HG03354 (cell line): ENCODE data around the gene PRF1.

ENCODE experiments used
- ATAC-seq: cut with Tn5 transposase; IDR thresholded peaks from one replicate; pipeline ENCODE4 v1.9.1; 2021; ENCODE audit warnings: mild to moderate bottlenecking; ENCODE audit not compliant: unreplicated experiment, poor library complexity, severe bottlenecking

The PRF1 gene

DNA sequence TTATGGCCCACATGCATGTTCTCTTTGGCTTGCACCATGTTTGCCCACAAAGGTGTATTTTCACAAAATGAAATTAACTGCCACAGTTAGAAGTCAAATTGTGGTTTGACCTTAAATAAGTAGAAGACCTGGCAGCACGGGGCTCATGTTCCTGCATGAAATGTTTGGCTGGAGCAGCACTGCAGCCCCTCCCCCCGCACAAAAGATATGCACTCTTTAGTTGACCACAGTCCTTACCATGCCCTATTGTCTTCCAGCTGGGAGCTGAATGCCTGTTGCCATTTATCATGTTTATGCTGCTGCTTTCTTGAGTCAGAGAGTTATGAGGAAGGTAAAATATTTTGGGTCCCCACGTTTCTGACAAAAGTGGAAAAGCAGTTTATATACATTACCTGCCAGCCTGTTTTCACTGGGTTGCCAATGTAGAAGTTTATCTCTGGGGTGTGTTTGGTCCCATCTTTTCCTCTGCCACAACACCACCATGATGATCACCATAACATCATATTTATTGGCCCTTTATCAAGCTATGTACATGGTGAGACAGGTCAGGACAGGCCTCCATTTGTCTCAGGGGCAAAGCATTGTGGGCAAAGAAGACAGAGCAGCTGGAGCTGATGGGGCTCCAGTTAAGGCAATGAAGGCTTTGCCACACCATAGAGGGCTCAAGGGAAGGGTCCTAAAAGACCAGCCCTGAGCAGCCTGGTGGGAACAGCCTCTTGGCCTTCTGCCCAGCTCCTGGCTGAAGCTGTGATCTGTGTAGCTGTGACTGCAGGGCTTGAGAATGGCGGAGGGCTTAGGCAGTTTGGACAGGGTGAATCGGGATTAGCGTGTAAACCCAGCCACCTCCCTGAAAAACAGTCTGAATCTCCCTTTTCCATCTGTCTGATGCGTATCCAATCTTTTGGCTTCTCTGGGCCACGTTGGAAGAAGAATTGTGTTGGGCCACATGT lies 5.4 kb downstream of the PRF1 start:
- ATAC-seq: no peak

DNA sequence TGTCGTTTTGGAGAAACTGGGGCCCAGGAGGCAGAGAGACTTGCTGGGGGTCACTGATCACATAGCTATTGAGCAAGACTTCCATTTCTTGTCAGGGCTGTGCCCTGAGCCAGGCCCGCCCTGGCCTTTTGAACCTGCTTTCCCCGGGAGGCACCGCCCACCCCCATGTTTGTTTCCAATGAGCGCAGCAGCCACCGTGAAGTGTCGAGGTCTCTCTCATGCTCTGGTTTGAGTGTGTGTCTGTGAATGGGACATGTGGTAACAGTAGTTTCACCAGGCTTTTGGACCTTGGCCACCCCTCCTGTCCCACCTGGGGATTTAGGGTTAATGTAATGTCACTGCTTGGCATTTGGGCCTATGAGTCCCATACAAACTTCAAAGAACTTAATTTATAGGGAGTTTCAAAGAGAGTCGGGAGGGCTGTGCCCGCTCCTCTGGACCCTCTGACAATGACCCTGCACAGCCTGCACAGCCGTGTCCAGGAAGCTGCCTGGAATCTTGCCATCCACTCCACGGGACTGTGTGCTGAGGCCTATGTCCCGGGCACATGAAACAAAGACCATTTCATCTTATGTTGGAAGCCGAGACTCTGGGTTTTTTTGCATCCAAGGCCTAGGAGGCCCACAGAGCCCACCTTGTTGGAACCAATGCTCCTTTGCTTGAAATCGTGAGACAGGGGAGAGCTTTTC lies 6.3 kb downstream of the PRF1 start:
- ATAC-seq: no peak

DNA sequence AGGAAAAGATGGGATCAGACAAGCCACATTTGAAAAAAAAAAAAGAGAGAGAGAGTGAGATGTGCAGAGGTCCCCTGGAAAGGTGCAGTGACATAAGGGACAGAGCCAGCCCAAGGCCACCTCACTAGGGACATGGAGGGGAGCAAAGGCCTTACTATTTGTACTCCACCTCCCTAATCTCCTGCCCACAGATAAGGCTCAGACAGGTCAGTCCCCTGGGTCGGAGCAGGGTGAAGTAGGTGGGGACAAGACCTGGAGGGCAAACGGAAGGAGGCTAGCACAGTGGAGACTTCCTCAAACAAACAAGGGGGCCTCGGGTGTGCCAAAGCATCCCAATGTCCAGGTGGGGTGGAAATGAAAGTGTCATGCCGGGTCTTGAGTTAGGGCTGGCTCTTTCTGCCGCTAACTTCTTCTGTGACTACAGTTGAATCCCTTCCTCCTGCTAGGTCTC lies 7.0 kb downstream of the PRF1 start:
- no peak for ATAC-seq

DNA sequence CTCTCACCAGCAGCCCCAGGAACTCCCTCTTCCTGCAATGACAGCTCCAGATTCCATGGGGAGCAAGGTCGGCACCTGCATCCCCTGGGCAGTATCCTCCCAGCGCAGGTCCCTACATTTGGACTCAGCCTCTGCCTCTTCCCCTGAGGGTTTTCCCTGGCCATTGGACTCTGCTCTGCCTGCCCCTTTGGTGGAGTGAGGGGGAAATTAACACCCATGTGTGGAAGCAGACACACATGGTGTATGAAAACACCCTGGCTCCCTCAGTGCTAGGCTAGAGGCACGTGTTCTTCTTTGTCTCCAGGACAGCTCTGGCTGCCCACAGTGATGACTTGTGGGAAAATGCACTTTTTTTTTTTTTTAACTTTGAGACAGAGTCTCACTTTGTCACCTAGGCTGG lies 8.4 kb downstream of the PRF1 start:
- no peak for ATAC-seq

DNA sequence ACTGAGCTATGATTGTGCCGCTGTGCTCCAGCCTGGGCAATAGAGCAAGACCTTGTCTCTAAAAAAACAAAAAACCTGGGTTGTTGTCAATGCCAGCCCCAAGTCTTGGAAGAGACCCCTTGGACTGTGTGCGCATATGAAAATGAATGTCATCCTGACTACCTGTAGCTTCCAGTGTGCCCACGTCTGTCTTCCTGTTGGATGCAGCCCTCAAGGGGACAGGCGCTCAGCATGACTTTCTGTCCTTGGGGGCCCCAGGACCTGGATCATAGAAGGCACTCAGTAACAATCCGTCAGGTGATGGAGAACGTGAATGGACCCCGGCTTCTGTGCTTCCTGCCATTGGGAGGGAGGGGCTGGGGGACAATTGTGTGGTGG lies 9.0 kb downstream of the PRF1 start:
- no peak for ATAC-seq

DNA sequence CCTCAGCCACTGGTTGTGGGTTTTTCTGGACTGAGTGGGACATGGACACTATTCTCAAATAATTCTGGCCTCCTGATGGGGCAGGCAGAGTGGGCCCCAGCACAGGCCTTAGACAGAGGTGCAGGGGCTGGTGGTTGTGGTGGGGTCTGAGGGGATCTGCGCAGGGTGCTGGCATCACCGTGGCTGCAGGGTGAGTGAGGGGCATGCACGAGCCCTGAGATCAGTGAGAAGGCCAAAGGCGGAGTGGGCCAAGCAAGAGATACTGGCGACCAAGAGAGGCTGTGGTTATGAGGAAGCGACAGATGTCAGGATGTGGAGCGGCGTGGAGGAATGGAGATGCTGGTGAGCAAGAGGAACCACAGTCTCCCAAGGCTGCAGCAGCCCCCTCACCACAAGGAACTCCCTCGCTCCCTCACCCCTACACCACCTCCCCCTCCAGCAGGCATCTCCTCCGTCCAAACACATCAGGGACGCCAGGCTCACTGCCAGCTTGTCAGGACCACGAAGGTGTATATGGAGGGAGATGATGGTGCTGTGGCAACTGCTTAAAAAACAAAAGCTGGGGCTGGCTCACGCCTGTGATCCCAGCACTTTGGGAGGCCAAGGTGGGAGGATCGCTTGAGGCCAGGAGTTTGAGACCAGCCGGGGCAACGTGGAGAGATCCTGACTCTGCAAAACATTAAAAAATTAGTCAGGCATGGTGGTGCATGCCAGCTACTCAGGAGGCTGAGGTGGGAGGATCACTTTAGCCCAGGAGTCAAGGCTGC lies 9.6 kb downstream of the PRF1 start:
- ATAC-seq: no peak

DNA sequence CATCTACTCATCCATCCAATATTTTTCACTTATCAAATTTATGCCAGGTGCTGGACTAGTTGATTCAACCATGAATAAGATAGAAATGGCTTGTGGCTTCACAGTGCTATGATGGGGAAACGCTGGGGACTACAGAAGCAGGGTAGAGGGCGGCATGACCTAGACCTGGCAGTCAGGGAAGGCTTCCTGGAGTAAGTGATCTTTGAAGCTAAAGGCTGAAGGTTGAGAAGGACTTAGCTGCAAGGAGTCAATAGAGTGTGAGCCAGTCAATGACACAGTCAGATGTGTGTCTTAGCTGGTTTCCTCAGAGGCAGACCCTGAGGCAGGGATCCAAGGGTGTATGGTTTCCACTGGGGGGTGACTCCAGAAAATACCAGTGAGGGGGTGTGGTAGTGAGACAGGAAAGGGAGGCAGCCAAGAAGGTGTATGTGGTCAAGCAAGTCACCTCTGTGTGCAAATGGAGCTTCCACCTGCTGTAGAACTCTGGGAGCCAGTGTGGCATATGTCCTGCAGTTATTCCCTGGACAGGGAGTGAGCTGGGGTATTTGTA lies 10.3 kb downstream of the PRF1 start:
- no peak for ATAC-seq

DNA sequence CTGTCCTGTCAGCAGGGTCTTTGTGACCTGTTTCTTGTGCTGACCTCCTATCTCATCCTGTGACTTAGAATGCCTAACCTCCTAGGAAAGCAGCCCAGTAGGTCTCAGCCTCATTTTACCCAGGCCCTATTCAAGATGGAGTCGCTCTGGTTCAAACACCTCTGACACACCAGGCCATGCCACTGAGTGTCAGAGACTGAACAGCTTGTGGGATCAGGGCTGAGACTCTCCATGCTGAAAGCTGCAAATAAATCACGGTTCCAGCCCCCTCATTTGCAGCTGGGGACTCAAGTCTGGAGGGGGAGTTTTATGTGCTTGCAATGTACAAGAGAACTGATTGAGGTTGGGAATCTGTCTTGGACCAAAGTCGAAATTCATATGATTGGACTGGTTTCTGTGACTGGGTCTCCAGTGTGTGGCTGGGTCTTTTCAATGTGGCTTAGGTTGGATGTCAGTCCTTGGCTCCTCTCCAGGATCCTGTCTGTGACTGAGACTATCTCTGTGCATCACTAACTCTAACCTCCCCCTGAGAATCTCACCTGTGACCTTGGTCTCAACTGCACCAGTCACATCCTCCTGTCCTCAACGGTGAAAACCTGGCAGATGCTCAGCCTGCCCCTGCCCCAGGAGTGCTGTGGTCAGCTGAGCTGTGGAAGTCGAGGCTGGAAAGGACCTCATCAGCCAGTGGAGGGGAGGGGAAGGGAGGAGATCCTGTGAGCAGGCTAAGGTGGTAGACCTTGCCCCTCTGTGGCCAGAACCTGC lies 11.7 kb downstream of the PRF1 start:
- no peak for ATAC-seq

DNA sequence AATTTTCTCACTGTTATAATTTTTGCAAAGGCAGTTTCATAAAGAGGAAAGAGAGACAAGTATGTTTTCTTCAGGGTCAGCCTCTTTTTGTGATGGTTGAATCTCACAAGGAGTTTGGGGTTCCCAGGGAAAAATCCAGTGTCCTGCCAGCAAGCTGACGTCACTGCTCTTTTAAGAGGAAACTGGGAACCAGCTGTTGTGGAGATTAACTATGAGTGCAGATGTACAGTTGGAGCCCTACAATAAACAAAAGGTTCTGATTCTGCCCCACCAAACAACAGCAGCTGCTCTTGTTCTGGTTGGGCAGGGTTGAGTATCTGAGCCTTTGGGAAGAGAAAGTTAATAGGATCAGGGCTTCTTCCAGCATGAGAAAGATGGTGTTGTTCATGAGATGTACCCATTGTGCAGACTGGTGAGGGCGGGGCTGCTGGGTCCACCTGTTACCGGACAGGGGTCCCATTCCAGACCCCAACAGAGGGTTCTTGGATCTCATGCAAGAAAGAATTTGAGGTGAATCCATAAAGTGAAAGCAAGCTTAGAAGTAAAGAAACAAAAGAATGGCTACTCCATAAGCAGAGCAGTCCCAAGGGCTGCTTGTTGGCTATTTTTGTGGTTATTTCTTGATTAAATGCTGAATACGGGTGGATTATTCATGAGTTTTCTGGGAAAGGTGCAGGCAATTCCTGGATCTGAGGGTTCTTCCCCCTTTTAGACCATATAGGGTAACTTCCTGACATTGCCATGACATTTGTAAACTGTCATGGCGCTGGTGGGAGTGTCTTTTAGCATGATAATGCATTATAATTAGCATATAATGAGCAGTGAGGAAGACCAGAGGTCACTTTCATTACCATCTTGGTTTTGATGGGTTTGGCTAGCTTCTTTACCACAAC lies 12.5 kb downstream of the PRF1 start:
- no peak for ATAC-seq

DNA sequence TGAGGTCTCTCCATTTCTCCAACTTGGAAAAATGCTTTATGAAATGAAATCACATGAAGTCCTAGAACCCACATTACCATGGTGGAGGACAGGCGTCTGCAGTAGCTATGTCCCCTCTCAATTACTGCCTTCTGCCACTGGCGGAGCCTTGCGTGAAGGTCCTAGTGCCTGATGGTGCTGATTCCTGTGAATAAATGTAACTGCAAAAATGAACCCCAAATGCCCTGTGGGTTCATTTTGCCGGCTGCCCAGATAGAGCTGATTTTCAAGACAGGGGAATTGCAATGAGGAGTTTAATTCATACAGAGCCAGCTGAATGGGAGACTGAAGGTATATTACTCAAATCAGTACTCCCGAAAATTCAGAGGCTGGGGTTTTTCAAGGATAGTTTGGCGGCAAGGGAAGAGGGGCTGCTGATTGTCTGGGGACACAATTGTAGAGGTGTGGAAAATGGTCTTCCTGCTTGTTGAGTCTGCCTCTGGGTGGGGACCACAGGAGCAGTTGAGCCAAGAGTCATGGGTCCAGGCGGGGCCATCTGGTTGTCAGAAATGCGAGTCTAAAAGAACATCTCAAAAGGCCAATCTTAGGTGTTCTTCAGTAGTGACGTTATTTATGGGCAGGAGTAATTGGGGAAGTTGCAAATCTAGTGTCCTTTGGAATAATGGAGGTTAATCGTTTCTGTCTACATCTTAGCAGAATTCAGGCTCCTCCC lies 13.5 kb downstream of the PRF1 start:
- ATAC-seq: no peak

DNA sequence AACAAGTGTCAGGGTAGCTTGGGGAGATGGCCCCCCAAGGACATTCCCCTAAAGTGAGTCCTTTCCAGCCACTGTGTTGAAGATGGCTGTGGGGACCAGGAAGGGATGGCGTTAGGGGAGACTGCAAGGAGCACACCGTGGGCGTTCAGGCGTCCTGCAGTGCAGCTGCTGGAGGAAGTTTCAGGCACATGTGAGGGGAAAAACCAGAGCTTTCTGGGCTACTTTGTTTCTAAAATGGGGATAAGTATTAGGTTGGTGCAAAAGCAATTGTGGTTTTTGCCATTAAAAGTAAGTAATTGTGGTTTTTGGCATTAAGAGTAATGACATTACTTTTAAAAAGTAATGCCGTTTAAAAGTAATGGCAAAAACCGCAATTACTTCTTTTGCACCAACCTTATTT lies 14.3 kb downstream of the PRF1 start:
- ATAC-seq: no peak

DNA sequence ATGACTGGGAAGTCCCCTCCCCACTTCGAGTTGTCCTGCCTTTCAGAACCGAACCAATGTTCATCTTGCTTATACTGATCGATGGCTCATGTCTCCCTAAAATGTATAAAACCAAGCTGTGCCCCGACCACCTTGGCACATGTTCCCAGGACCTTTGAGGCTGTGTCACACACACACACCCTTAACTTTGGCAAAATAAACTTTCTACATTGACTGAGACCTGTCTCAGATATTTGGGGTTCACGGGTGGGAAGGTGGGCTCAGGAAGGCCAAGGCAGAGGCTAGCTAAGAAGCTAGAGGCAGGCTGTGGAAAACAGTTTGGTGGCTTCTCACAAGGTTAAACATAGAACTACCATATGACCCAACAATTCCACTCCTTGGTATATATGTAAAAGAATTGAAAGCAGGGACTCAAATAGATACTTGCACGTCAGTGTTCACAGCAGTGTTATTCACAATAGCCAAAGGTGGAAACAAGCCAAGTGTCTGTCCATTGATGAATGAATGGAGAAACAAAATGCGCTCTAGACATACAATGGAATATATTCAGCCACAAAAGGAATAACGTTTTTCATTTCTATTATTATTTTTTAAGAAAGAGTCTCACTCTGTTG lies 15.4 kb downstream of the PRF1 start:
- no peak for ATAC-seq

DNA sequence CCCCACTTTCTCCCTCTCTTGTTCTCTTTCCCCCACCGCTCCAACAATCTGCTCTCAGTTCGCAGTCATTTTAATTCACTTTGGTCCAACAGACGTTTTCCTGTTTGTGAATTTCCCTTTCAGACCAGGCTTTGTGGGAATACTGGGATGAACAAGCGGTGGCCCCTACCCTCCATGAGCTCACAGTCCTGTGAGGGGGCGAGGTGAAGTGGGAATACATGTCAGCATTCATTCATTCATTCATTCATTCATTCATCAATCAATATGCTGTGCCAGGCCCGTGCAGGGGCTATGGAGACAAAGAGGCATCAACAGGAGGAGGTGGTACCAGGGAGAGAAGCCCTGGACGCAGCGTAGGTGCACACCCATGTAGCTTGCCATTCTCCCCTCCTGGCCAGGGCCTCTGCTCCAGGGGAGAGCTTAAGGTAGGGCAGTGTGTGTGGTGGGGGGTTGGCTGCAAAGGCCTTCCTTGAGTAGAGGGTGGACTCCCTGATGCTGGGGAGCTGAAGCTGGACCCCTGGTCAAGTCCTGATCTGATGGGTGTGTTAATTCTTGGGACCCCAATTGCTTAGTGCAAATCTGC lies 16.1 kb downstream of the PRF1 start:
- ATAC-seq: no peak

DNA sequence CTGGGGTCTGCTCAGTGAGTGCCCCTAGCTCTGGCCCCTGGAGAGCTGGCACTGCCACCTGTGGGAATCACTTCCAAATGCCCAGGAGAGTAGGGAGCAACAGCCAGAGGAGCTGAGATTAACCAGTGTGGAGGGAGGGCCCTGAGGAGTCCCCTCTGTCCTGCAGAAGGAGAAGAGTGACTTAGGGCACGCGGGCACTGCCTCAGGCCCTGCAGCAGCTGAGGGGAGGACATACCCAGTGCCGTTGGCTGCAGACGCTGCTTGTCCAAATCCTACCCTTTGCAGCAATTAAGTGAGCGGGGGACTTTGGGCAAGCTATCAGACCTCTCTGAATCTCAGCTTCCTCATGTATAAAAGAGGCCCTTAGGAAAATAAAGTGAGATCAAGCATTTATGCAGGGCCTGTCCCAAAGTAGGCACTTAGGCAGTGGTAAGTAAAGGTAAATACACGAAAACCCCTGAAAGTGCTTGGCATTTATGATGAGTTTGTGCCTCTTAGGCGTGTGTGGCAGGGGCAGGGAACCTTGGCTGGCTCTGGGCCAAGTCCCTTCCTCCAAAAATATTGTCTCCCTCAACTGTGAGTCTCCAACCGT lies 16.9 kb downstream of the PRF1 start:
- no peak for ATAC-seq

DNA sequence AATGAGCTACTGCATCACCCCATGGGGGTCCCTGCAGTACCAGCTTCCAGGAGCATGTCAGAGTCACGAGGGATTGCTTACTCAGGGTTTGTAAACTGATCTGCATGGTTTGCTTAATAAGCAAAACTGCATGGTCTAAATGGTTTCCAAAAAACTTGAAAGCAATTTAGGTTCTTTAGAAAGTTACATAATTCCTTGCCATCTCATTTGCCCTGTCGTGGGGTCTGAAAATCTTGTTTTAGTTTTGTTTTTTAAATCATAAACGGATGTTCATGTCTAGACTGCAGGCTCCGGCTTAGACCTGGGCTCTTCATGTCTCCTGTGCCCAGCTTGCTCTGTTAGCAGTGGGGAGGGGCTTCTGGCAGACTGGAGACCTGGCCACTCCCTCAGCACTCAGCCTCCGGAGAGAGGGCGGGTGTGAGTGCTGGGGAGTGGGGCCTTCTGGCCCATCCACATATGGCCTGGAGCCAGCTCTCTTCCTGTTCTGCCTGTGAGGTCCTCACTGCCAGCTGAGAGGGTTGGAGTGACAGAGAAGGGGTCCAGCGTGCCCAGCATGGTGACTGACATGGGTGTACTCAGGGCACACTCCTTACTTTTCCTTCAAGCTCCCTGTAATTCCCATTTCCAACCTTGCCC lies 17.5 kb downstream of the PRF1 start:
- ATAC-seq: no peak

DNA sequence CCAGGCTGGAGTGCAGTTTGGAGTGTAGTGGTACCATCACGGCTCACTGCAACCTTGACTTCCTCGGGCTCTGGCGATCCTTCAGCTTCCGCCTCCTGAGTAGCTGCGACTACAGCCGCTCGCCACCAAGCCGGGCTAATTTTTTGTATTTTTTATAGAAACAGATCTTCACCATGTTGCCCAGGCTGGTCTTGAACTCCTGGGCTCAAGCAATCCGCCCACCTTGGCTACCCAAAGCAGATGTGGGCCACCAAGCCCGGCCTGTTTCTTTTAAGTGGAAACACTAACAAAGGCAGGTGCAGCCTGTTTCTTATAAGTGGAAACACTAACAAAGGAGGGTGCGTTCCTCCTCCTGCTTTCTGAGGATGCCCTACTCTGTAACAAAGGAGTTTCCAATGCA lies 18.2 kb downstream of the PRF1 start:
- no peak for ATAC-seq
